Suppressor macrophage (primary cell): ENCODE measurements around the gene LIN28A.

ENCODE experiments used
- DNase-seq, 4 experiments: peaks; one replicate each; pipeline ENCODE4 v3.0.0-alpha.2; 2020 to 2022

Gene LIN28A

DNA sequence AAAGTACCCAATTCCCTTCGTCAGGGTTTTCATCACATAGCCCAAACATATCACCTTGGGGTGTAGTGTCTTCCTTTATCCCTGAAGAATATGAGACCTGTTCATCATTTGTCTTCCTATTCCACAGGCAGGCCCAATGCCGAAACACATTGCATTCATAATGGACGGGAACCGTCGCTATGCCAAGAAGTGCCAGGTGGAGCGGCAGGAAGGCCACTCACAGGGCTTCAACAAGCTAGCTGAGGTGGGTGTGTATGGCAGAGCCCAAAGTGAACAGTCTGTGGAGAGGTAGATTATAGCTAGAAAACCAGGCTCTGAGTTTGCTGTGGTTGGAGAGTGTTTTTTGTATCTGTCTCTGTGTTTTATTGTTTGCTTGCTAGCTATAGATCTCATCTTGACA is 27.4 kb downstream of the LIN28A start:
- DNase-seq: no peak

DNA sequence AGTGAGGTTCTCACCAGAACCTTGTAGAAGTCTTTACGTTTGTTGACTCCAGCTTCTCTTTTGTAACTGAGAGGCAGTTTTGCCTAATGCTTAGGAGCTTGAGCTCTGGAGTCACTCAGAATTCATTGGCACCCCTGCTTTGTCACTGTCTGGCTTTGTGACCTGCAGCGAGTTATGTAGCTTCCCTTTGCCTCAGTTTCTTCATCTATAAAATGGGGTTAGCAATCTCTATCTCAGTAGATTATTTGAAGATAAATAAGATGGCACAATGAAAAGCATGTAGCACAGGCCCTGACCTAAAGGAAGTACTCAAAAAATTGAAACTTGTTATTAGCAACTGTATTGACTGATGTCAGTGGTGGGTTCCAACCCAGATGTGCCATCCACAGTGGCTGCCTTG is 29.6 kb downstream of the LIN28A start:
- DNase-seq: no peak

DNA sequence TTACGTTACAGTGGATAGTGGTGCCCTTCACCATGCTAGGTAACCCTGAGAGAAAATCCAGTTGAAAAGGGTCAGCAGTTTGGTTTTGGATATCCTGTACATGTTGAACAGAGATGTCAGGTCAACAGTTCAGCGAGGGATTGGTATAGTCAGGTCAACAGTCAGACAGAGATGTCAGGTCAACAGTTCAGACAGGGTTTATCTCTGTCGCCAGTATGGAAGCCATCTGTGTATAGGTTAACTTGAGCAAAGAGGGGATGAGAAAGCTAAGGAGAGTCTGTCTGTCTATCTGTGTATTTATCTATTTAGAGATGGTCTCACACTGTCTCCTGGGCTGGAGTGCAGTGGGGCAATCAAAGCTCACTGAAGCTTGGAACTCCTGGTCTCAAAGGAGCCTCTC is 39.3 kb downstream of the LIN28A start:
- no peak for DNase-seq

DNA sequence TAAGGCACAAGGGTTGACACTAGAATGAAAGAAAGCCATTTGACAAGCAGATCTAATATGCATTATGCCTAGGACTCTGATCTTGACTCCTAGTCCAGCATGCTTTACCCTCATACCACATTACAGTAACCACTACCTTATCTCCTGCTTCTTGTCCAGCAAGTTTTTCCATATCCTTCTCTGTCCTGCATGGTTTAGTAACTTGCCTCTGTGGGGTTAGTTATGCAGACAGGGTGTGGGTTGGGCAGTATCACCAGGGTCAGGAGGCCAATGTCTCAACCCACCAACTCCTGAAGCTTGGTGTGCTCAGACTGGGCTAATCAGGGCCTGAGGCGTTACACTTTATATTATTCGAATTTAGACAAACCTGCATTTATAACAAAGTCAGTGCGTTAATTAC is 40.3 kb downstream of the LIN28A start:
- DNase-seq: no peak

DNA sequence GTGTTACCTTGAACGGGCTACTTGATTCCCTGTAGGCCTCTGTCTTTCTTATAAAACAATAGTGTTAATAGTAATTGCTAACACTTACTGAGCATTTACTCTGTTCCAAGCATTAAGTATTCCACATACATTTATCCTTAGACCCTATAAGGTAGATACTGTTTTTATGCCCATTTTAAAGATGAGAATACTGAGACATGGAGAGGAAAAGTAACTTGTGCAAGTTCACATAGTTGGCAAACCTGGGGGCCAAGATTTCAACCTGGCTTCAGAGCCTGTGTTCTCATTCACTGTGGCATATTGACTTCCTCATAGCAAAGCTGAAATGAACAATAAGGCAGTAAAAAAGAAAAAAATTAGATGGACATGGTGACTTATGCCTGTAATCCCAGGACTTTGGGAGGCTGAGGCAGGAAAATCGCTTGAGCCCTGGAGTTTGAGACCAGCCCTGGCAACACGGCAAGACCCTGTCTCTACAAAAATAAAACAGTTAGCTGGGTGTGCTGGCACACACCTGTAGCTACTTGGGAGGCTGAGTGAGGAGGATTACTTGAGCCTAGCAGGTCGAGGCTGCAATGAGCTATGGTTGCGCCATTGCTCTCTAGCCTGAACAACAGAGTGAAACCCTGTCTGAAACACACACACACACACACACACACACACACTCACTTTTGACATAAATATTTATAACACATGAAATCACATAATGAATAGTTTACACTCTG is 42.0 kb downstream of the LIN28A start:
- DNase-seq: no peak

DNA sequence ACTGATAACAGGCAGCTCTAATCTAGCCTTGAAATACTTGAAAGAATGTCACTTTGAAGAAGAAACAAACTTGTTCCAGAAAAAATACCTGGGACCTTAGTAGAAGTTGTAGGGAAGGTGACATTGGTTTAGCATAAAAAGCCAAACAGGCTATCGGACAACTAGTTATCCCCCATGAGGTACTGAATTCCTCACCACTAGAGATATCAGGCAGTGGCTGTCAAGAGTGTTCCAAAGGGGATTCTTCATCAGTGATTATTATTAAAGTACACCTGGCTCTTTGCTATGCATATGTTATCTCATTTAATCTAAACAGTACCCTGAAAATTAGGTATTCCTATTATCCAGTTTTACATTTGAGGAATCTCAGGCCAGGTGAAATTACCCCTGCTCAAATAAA is 48.5 kb downstream of the LIN28A start:
- DNase-seq: no peak

DNA sequence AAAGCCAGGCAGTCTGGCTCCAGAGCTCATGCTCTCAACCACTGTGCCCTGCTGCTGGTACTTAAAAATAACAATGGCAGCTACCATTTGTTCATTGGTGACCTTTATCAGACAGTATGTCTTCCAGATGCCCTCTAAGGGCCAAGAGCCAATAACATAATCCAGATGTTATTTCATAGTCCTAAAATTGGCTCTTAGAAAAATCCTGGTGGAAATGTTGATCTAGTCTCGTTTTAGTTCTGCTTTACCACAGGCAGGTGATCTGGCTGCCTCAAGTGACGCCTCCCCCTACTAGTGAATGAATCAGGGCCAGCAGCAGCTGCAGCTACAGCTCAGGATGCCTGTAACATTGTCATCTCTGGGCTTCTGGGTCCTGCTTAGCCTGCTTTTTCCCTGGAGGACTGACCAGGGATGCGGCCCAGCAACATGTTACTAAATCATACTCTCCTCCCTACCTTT is 49.0 kb downstream of the LIN28A start:
- no peak for DNase-seq

DNA sequence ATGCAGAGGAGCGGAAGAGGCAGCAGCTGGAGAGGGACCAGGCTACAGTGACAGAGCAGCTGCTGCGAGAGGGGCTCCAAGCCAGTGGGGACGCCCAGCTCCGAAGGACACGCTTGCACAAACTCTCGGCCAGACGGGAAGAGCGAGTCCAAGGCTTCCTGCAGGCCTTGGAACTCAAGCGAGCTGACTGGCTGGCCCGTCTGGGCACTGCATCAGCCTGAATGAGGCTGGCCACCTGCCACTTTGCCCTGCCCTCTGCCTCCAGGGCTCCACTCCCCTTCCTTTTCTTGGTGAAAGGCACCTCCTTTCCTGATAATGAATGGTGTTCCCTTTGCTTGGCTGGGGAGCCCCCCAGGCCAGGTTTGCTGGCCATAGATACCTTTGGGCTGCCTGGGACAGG is 58.3 kb downstream of the LIN28A start:
- no peak for DNase-seq

DNA sequence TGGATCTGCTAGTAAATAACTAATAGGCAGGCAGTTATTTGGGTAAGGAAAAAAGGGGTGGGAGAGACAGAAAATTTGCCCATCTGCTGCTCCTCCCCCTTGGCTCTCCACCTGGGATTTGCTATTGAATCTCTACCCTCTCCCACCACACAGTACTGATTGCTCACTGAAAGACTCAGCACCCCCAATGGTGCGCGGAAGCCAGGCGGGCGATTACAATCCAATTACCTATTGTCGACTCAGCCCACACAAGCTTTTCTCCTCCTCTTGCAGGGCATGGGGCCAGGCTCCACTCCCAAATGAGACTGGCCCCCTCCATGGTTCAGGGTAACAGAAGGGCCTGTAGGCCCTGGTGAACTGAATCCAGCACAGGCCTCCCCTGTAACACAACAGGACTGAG is 58.9 kb downstream of the LIN28A start:
- no peak for DNase-seq

DNA sequence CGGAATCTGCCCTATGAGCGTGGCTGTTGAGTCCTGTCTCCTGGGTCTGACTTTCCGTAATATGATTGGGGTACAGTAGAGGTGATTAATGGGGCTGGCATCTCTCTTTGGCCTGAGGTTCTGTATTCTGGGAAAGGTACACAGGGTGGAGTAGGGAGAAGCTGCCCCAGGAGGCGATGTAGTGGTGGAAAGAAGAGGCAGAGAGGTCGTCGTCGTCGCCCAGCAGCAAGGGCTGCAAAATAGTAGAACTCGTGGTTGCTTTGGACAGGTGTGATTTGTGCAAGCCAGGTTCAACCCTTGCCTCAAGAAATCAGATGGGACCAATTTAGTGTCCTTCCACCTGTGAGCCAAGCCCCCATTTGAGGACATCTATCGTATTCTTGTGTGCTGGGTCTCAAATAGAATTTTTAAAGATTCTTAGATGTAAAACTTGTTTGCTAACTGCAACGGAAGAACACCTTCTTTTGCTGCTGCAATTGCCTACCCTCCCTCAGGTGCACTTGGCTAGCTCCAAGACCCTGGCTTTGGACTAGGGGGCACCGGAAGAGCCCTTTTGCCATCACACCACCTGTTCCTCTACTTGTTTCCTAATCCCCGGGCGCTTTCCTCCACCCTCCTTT is 60.4 kb downstream of the LIN28A start:
- no peak for DNase-seq

DNA sequence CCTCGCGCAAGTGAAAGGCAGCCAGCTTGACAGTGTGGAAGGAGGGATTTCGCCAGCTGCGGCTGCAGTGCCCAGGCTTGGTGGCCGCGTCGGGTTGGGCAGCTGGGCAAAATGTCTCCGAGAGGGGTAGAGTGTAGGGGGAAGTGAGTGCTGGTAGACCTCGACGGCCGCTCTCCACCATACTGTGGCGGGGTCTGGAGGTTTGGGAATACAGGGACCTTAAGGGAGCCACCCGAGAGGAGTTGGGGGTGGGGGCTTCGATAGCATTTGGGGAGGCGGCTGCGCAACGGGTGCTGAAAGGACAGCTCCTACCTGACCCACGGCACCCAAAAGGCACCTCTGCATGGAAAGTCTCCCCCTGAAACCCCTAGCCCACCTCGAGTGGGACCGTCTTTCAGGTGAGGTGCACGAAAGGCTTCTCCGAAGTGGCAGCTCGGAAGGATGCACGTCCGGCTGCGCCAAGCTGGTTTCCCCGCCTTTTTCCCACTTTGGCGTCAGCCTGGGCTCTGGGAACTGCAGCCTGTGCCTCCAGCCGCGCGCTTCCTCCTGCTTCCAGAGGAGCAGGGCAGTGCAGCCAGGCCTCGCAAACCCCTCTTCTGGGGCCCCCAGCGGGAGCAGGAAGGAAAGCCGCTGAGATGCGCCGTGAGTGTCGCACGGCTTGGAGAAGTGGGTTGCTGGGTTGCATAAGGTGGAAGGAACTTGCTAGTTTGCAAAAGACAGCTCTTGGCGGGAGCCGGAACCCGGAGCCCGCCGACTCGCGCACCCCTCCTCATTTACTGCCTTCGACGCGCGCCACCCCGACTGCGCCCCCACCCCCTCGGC is 61.1 kb downstream of the LIN28A start:
- peak; percentile 92 to 96 (median 94) for DNase-seq

DNA sequence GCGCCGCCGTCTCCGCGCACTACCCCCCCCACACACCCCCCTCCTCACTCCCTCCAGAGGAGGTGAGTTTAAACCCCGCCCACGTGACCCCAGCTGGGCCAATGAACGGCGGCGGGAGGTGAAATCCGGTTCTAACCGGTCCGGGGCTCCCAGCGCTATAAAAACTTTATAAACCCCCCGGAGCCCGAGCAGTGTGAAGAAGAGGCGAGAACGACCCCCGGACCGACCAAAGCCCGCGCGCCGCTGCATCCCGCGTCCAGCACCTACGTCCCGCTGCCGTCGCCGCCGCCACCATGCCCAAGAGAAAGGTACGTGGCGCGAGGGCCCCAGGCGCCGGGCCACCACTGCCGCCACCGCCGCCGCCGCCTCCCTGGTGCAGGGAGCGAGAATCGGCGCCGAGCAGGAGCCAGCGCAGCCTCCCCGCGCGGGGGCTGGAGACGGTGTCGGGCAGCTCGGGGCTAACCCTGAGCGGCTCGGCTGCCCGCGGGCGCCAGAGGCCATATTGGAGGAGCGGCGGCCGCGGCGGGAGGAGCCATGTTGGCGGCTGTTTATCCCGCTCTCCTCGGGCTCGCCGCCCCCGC is 61.8 kb downstream of the LIN28A start, which contains the start of gene HMGN2:
Gene HMGN2, plus strand, starts transcription at position 121 of the 581 bp plus-strand sequence. Its CDS starts 173 bp downstream, at position 294.
- peak; percentile 92 to 96 (median 95) for DNase-seq

DNA sequence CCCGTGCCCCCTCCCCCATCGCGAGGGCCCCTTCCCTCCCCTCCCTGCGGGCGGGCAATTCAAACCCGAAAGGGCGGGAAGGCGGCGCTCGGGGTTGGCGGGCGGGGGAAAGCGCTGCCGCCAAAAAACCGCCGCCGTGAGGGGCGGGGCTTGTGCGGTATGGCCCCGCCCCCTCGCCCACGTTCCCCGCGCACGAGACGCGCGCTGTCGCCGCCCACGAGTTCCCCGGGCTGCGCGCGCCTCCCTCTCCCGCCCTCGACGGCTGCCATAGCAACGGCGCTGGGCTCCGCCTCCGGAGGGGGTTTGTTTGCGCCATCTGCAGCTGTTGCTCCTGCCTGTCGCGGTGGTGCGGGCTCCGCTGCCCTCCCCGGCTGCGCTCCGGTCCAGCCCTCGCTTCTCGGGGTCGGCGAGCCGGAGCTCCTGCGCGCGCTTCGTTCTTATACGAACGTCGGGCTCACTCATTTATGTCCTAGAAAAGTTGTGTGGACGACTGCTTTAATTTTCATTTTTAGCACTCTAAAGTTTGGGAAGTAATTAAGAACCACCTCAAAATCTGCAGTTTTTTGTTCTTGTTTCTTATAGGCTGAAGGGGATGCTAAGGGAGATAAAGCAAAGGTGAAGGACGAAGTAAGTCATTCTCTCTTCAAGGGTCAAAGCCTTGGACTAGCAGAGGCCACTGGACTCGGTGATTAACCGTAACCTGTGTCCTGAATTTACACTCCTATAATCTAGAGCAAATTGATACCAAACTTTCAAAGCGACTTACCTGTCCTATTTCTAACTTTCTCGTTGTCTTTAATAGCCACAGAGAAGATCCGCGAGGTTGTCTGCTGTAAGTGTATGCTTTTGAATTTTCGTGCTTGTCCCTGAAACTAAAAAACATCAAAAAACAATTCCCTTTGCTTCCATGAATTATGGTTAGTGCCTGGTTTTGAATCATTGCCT is 62.6 kb downstream of the LIN28A start:
- peak; percentile 97 to 100 (median 98) for DNase-seq

DNA sequence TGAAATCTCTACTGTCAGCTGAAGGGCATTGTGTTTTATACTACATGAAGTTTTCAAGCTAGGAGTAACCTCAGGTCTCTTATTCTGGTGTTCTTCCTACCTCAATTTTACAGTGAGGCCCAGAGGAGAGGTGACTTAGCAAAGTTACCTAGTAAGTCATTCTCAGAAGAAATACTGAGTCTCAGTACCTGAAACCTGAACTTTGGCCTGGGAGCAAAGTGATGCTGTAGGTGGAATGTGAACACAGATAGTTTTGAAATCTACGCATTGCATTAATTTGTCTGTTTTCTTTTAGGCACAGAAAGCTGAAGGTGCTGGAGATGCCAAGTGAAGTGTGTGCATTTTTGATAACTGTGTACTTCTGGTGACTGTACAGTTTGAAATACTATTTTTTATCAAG is 64.2 kb downstream of the LIN28A start:
- DNase-seq: no peak

DNA sequence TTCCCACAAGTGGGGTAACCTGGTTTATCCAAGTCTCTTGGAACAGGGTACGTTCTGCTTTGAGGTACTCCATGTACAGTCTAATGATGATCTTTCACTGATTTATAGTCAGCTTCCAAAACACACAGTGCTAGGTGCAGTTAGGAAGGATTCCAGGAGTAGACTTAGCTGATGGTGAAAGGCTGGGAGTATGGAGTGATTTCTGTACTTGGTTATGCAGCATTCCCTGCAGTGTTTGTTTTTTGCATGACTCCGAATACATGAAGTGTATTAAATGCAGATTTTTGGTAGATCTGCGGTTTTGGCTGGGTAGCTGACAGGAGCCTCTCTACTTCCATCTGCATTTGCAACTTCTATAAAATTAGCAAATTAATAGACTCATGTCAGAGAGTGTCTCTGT is 65.4 kb downstream of the LIN28A start:
- no peak for DNase-seq

DNA sequence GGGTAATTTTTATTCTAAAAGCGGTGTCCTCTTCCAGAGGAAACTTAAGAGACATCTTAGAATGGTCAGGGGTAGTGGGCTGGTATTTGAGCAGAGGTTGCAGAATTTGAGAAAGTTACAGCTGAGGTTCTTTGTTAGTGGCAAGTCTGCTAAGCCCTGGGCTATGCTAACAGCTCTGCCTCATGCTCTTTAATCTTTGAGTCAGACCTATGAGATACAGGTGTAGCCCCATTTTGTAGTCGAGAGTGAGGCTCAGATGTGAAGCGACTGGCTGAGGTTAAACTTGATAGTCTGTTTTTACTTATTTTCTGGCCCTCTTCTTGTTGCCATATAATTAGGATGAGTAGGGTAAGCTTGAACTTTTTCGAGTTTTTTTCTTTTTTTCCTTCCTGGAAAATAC is 66.3 kb downstream of the LIN28A start:
- DNase-seq: no peak

DNA sequence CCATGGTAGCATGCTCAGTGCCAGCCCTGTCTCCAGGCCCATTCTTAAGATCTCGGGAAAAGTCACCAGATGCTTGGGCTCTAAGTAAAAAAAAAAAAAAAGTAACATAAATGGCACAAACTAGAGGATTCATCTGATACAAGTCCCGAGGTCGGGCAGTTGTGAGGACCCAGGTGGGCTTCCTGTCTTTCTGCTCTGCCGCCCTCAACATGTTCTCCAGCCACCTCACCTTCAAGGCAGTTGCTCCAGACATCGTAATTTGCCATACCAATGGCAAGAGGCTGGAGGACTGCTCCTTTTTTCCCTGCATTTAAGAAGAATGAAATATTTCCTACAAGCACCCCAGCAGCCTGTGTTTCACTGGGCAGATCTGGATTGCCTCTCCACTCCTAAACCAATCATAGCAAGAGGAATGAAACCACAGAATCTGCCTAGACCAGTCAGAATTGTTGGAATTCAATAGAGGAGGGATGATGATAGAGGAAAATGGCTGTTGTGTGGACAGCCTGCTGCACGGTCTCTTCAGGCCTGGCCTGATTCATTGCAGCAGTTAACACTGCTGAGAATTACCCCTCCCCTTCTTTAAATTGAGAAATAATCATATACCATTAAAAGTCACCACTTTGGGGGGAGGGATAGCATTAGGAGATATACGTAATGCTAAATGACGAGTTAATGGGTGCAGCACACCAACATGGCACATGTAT is 67.0 kb downstream of the LIN28A start:
- DNase-seq: no peak

DNA sequence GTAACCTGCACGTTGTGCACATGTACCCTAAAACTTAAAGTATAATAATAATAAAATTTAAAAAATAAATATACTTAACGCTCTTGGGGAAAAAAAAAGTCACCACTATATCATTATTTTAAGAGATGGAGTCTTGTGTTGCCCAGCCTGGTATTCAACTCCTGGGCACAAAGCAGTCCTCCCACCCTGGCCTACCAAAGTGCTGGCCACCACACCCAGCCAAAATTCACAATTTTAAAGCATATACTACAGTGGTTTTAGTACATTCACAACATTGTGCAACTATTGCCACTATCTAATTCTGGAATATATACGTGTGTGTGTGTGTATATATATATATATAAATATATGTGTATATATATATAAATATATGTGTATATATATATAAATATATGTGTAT is 67.5 kb downstream of the LIN28A start:
- no peak for DNase-seq

DNA sequence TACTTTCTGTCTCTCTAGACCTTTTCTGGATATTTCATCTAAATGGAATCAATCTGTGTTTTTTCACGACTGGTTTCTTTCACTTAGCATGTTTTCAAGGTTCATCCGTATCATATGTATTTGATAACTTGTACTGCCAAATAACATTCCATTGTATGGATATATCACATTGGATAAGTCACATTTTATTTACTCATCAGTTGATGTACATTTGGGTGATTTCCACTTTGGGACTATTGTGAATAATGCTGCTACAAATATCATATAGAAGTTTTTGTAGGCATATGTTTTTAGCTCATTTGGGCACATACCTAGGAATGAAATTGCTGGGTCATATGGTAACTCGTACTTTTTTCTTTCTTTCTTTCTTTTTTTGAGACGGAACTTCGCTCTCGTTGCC is 68.4 kb downstream of the LIN28A start:
- DNase-seq: no peak
